Measurements from ENCODE around the gene CASR. TPM values are rescaled to one million over a fixed set of nuclear protein-coding genes. Genes with fewer than 3 reads are reported as not detected.
"Not testable (repeated sequence)": the region's sequence is repeated elsewhere in the genome, so short reads cannot be mapped to it uniquely, and the experiment has no call there.

Gene CASR
- total and polyA plus RNA-seq, 2 of the 4 experiments (the other 2 are of a cell fraction): not detected

DNA sequence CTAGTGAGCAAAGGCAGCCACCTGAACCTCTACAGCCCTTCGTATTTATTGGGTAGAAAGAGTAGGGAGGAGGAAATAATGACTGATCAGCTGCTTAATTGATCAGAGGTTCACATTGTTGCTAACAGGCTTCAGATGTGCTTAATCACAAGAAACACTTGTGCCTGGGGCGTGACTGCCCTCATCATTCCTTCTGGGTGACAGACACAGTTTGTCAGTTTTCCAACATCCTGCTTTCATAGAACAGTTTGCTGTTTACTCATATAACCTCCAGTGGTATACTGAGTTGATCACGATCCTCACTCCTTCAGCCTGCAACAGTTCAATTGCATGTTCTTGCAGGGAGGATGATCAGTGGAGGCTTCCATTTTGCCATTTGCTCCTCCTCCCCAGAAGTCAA lies 13.6 kb upstream of the CASR start:
- Histone ChIP-seq H4K8ac (ENCODE audit: low read depth in 2 of 2, low read length in 2 of 2) (no peak overlapping the region), H2AK5ac (ENCODE audit: low read depth, low read length) (no peak overlapping the region), H3K4me3 (ENCODE audit: insufficient read depth, low read depth, low read length) (no peak overlapping the region), H3K9me1 (ENCODE audit: insufficient read depth, low read length) (no peaks in the 10 kb centered on the region), H3K56ac (ENCODE audit: extremely low read depth, insufficient read depth, low read length) (no peak overlapping the region), H3K36me3 (ENCODE audit: control insufficient read depth, insufficient read depth, low read length) (no peaks in the 10 kb centered on the region), H2AK9ac (replicated peaks; ENCODE audit: low read depth, low read length, poor library complexity) (no peak overlapping the region), H2BK20ac (ENCODE audit: low read depth, low read length) (no peak overlapping the region), H3K27ac (ENCODE audit: insufficient read depth, low read length) (no peak overlapping the region), H3K4ac (ENCODE audit: low read depth, low read length) (no peak overlapping the region), H2AFZ (replicated peaks; ENCODE audit: low read length, poor library complexity) (no peak overlapping the region), H3K9me3 (ENCODE audit: control insufficient read depth, insufficient read depth, low read length) (no peaks in the 10 kb centered on the region; the same call in 1 of the 2 replicates), H2BK120ac (ENCODE audit: low read depth, low read length) (no peak overlapping the region), H4K20me1 (ENCODE audit: insufficient read depth, low read length) (no peaks in the 10 kb centered on the region), H3K79me1 (ENCODE audit: low read depth in 1 of 2, low read length in 2 of 2) (no peaks in the 10 kb centered on the region), H3K18ac (ENCODE audit: low read depth, low read length) (no peak overlapping the region), H2BK15ac (ENCODE audit: low read depth, low read length) (no peak overlapping the region), H3K14ac (replicated peaks; ENCODE audit: low read depth, low read length) (no peak overlapping the region), H3K9ac (ENCODE audit: low read depth, low read length) (no peak overlapping the region), H3K27me3 (ENCODE audit: control insufficient read depth, insufficient read depth, low read length) (no peaks in the 10 kb centered on the region), H2BK5ac (ENCODE audit: low read depth, low read length, poor library complexity, severe bottlenecking) (no peak overlapping the region), H3K4me1 (ENCODE audit: control insufficient read depth, insufficient read depth, low read length) (no peaks in the 10 kb centered on the region), H4K91ac (ENCODE audit: insufficient read depth, low read depth, low read length) (no peak overlapping the region), H3K23ac (ENCODE audit: low read depth, low read length) (no peak overlapping the region), H4K5ac (ENCODE audit: low read depth, low read length) (no peak overlapping the region), H3K4me2 (ENCODE audit: low read depth, low read length) (no peak overlapping the region)
- dilution Hi-C loops (cut with HindIII; ENCODE audit: low sequenced_read_pairs, unreplicated experiment) (no loop called here), intact Hi-C loops (cut with micrococcal nuclease) (no loop called here), in situ Hi-C loops (cut with MboI; ENCODE audit: low sequenced_read_pairs) (no loop called here)
- DNase-seq (no peak), ATAC-seq (ENCODE audit: low read depth) (no peak)
- ChIA-PET POLR2A (ENCODE audit: unreplicated experiment) (no interaction called here), CTCF (no interaction called here)
- BruUV-seq (replicated peaks): no TSS peak
- TF ChIP-seq POLR2A (IDR thresholded peaks at IDR 0.05; ENCODE audit: low read depth, low read length): no peak
- TF ChIP-seq SMC3 (IDR thresholded peaks at IDR 0.05; ENCODE audit: low read depth, low read length): no peak
- no peak for TF ChIP-seq MAZ (IDR thresholded peaks at IDR 0.05; ENCODE audit: borderline replicate concordance, low read depth, low read length)
- TF ChIP-seq FOS (IDR thresholded peaks at IDR 0.05; ENCODE audit: low read depth, low read length): no peak
- TF ChIP-seq CEBPB (IDR thresholded peaks at IDR 0.05; ENCODE audit: low read depth, low read length): no peak
- TF ChIP-seq MXI1 (IDR thresholded peaks at IDR 0.05; ENCODE audit: borderline replicate concordance, low read depth, low read length): no peak
- TF ChIP-seq, protein P1, sequence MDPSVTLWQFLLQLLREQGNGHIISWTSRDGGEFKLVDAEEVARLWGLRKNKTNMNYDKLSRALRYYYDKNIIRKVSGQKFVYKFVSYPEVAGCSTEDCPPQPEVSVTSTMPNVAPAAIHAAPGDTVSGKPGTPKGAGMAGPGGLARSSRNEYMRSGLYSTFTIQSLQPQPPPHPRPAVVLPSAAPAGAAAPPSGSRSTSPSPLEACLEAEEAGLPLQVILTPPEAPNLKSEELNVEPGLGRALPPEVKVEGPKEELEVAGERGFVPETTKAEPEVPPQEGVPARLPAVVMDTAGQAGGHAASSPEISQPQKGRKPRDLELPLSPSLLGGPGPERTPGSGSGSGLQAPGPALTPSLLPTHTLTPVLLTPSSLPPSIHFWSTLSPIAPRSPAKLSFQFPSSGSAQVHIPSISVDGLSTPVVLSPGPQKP (IDR thresholded peaks at IDR 0.05; ENCODE audit: borderline replicate concordance, low read depth, low read length): no peak
- TF ChIP-seq, protein P2, sequence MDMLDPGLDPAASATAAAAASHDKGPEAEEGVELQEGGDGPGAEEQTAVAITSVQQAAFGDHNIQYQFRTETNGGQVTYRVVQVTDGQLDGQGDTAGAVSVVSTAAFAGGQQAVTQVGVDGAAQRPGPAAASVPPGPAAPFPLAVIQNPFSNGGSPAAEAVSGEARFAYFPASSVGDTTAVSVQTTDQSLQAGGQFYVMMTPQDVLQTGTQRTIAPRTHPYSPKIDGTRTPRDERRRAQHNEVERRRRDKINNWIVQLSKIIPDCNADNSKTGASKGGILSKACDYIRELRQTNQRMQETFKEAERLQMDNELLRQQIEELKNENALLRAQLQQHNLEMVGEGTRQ (IDR thresholded peaks at IDR 0.05; ENCODE audit: low read depth, low read length): no peak
- WGBS, 2 experiments (ENCODE audit: extremely low coverage in 2 of 2, insufficient read length in 1 of 2): no CpG with 5 or more reads among the region's 3 CpGs

DNA sequence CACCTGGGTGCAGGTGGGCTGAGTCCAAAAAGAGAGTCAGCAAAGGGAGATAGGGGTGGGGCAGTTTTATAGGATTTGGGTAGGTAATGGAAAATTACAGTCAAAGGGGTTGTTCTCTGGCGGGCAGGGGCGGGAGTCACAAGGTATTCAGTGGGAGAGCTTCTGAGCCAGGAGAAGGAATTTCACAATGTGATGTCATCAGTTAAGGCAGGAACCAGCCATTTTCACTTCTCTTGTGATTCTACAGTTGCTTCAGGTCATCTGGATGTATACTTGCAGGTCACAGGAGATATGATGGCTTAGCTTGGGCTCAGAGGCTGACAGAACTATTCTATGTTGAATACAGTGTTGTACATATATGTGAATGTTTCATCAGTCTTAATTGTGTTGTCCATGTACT lies 12.1 kb upstream of the CASR start:
- CTCF ChIA-PET; intact Hi-C loops (cut with micrococcal nuclease); H3K4me3 ChIP-seq (ENCODE audit: insufficient read depth, low read depth, low read length); H2BK120ac ChIP-seq (ENCODE audit: low read depth, low read length); POLR2A ChIA-PET (ENCODE audit: unreplicated experiment); H4K91ac ChIP-seq (ENCODE audit: insufficient read depth, low read depth, low read length); H2AFZ ChIP-seq (replicated peaks; ENCODE audit: low read length, poor library complexity); BruUV-seq (replicated peaks); ATAC-seq (ENCODE audit: low read depth); H4K8ac ChIP-seq (ENCODE audit: low read depth in 2 of 2, low read length in 2 of 2); dilution Hi-C loops (cut with HindIII; ENCODE audit: low sequenced_read_pairs, unreplicated experiment); in situ Hi-C loops (cut with MboI; ENCODE audit: low sequenced_read_pairs); H2BK5ac ChIP-seq (ENCODE audit: low read depth, low read length, poor library complexity, severe bottlenecking); H3K14ac ChIP-seq (replicated peaks; ENCODE audit: low read depth, low read length); H3K4me1 ChIP-seq (ENCODE audit: control insufficient read depth, insufficient read depth, low read length); H2BK15ac ChIP-seq (ENCODE audit: low read depth, low read length); H3K18ac ChIP-seq (ENCODE audit: low read depth, low read length); H3K79me1 ChIP-seq (ENCODE audit: low read depth in 1 of 2, low read length in 2 of 2); H3K9me1 ChIP-seq (ENCODE audit: insufficient read depth, low read length); H3K27me3 ChIP-seq (ENCODE audit: control insufficient read depth, insufficient read depth, low read length); H3K9me3 ChIP-seq (ENCODE audit: control insufficient read depth, insufficient read depth, low read length); H2BK20ac ChIP-seq (ENCODE audit: low read depth, low read length); H2AK5ac ChIP-seq (ENCODE audit: low read depth, low read length); H3K27ac ChIP-seq (ENCODE audit: insufficient read depth, low read length); H4K20me1 ChIP-seq (ENCODE audit: insufficient read depth, low read length); H4K5ac ChIP-seq (ENCODE audit: low read depth, low read length); H3K4me2 ChIP-seq (ENCODE audit: low read depth, low read length); H3K36me3 ChIP-seq (ENCODE audit: control insufficient read depth, insufficient read depth, low read length); H3K9ac ChIP-seq (ENCODE audit: low read depth, low read length); H3K4ac ChIP-seq (ENCODE audit: low read depth, low read length); DNase-seq; H3K56ac ChIP-seq (ENCODE audit: extremely low read depth, insufficient read depth, low read length); H2AK9ac ChIP-seq (replicated peaks; ENCODE audit: low read depth, low read length, poor library complexity); H3K23ac ChIP-seq (ENCODE audit: low read depth, low read length): not testable (repeated sequence)
- WGBS, 2 experiments (ENCODE audit: extremely low coverage in 2 of 2, insufficient read length in 1 of 2): no CpG with 5 or more reads among the region's 2 CpGs

All from IMR-90 (cell line).